Stimulated activated CD8-positive, alpha-beta memory T cell treated with anti-CD3 and anti-CD28 coated beads, Interleukin-2, amount 100 ng/mL, for 48 hours (primary cell): Measurements from ENCODE around the gene SNF8.

Experiments
- DNase-seq, 2 donors: peaks; one replicate each; pipeline ENCODE4 v3.0.0-alpha.2; 2020; ENCODE audit warnings: low read depth in 2 of 2

Gene SNF8

DNA sequence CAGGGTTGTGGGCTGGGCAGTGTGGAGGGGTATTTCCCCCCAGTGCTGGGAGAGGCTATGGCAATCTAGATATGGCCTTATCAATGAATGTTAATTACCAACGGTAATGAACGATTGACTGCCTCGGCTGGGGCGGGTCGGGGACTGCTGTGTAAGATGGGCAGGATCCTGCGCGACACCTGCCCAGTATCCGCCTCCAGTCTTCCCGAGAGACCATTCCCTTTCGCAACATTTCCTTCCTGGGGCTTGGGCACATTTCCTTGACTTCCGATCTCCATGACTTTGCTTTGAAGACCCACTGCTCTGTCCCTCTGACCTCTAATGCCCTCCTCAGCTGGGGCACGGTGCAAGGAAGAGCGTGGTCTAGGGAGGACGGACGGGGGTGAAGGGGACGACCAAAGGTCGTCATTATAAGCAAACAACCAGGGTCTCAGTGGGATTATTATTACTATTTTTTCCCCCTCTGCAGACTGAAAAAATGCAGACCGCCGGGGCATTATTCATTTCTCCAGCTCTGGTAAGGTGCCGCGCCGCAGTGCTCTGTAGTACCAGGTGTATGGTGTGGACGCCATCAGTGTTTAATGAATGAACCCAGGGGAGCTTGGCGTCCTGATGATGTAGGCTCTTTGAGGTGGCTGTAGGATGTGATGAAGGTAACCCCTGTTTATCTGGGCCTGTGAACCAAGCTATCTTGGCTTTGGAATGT is 51.5 kb downstream of the SNF8 start:
- DNase-seq = no peak

DNA sequence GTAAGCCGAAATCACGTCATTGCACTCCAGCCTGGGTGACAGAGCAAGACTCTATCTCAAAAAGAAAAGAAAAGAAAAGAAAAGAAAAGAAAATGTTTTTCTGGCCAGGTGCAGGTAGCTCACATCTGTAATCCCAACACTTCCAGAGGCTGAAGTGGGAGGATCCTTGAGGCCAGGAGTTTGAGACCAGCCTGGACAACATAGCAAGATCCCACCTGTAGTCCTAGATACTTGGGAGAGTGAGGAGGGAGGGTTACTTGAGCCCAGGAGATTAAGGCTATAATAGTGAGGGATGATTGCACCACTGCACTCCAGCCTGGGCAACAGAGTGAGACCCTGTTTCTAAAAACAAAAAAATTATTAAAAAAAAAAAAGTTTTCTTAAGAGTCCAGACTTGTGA is 54.6 kb downstream of the SNF8 start:
- no peak for DNase-seq

DNA sequence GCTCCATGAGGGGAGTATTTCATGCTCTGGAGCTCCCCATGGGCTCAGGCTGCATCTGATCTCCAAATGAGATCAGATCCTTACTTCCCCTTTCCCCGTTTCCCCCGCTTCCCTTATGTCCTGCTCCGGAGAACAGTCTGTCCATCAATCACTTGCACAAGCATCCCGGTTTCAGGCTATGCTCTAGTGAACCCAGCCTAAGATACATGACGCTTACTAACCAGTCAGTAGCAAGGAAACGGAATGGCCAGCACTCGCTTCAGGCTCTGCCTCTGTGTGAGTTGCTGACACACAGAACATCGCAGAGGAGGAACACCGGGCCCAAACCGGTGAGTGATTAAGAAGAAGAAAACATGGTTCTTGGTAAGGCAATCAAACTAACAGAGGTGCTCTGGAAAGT is 61.5 kb downstream of the SNF8 start:
- DNase-seq = no peak

DNA sequence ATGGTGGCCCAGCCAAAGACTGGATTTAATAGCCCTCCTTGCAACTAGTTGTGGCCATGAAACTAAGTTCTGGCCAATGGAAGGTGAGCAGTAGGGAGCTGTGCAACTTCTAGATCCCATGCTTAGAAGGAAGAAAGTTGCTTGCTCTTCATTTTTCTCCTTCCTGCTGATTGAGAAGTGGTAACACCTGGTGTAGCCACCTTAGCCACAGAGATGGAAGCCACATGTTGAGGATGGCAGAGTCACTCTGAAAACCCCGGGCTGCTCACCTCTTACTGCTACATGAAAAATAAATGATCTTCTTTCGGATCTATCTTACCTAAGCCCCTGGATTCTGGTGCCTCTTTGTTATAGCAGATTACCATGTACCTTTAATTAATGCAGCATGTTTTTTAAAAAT is 62.4 kb downstream of the SNF8 start:
- no peak for DNase-seq
